Measurements from ENCODE around the gene SLC11A2.

Gene SLC11A2

GRCh38 chr12:51048661-51049251 is 22.6 kb upstream of the SLC11A2 start:
- H3K4me3 ChIP-seq (ENCODE audit: low read depth, low read length) = peak overlapping the region; percentile 87
- no peak for DNase-seq (ENCODE audit: low read depth)
- no peak for TF ChIP-seq CTCF (IDR thresholded peaks at IDR 0.05; ENCODE audit: control insufficient read depth, extremely low read depth, insufficient read depth)

- DNase-seq (ENCODE audit: low read depth) = peak; percentile 99
- peak; percentile 93 for TF ChIP-seq CTCF (IDR thresholded peaks at IDR 0.05; ENCODE audit: control insufficient read depth, extremely low read depth, insufficient read depth)
- peak within 1 kb of the TSS; percentile 87 for H3K4me3 ChIP-seq (ENCODE audit: low read depth, low read length)
These were observed 21.7 kb upstream of the SLC11A2 start, which contains the start of gene LETMD1 for GRCh38 chr12:51047655-51048540. Gene LETMD1 (plus strand): TSS chr12:51048327. CDS start chr12:51048357, 30 bp downstream.

- no peak for TF ChIP-seq CTCF (IDR thresholded peaks at IDR 0.05; ENCODE audit: control insufficient read depth, extremely low read depth, insufficient read depth)
- H3K4me3 ChIP-seq (ENCODE audit: low read depth, low read length) = no peak overlapping the region
These were observed 10.1 kb upstream of the SLC11A2 start for GRCh38 chr12:51036279-51036678.

GRCh38 chr12:51033457-51034089 is 7.4 kb upstream of the SLC11A2 start:
- TF ChIP-seq CTCF (IDR thresholded peaks at IDR 0.05; ENCODE audit: control insufficient read depth, extremely low read depth, insufficient read depth) = no peak
- DNase-seq (ENCODE audit: low read depth) = no peak
- H3K4me3 ChIP-seq (ENCODE audit: low read depth, low read length) = no peak overlapping the region

More at GRCh38 chr12:51036279-51036678, 10.1 kb upstream of the SLC11A2 start:
- DNase-seq (ENCODE audit: low read depth) = no peak

- no peak for TF ChIP-seq CTCF (IDR thresholded peaks at IDR 0.05; ENCODE audit: control insufficient read depth, extremely low read depth, insufficient read depth)
- H3K4me3 ChIP-seq (ENCODE audit: low read depth, low read length) = no peak overlapping the region
- no peak for DNase-seq (ENCODE audit: low read depth)
These were observed 6.9 kb upstream of the SLC11A2 start for GRCh38 chr12:51033048-51033447.

- DNase-seq (ENCODE audit: low read depth) = no peak
- no peak overlapping the region for H3K4me3 ChIP-seq (ENCODE audit: low read depth, low read length)
- TF ChIP-seq CTCF (IDR thresholded peaks at IDR 0.05; ENCODE audit: control insufficient read depth, extremely low read depth, insufficient read depth) = no peak
These were observed 2.6 kb upstream of the SLC11A2 start for GRCh38 chr12:51028813-51029150.
